ENCODE measurements around the gene ZNF594.

GRCh38 chr17:5211458-5211857 is 19.8 kb upstream of the ZNF594 start:
- TF ChIP-seq POLR2AphosphoS5 (IDR thresholded peaks at IDR 0.05; ENCODE audit: insufficient read depth, low read depth, low read length) (no peak), MAX (IDR thresholded peaks at IDR 0.05; ENCODE audit: insufficient read depth, insufficient read length) (no peak), POLR2A (IDR thresholded peaks at IDR 0.05; ENCODE audit: low read depth, low read length) (no peak)

All from endothelial cell of umbilical vein (primary cell).